DOHH2 (cell line): Measurements from ENCODE around the gene SLC30A4.

Experiments used
- CTCF ChIP-seq: fragments of 200-600 bp; sonication (generic); IDR thresholded peaks from one replicate; pipeline ENCODE4 v1.5.1; 2014; ENCODE audit warnings: antibody characterized with exemption, mild to moderate bottlenecking, low read depth, low read length; ENCODE audit not compliant: poor library complexity, severe bottlenecking
- EZH2phosphoT487 ChIP-seq: fragments of 200-600 bp; sonication (generic); IDR thresholded peaks from 2 replicates; pipeline ENCODE4 v1.6.1; 2017; ENCODE audit warnings: borderline replicate concordance, mild to moderate bottlenecking, antibody characterized with exemption, low read length, moderate library complexity, mixed read lengths

GRCh38 chr15:45521596-45522327 lies 793 bp downstream of the SLC30A4 start:
- TF ChIP-seq CTCF (no peak), EZH2phosphoT487 (no peak)
